Smooth muscle cell (in vitro differentiated cells): Measurements from ENCODE around the gene PPP1R9B. TPM values are rescaled to one million over a fixed set of nuclear protein-coding genes. Genes with fewer than 3 reads are reported as not detected.
A peak's percentile ranks its signal among the peaks of the same experiment; 100 is the strongest.

Source experiments
- DNase-seq: peaks from one replicate; lab custom pipeline; 2025; ENCODE audit not compliant: unreplicated experiment; lab: John Stamatoyannopoulos, UW
- H2AFZ ChIP-seq: fragments of 200-600 bp; sonication (generic); 2 replicates; pipeline ENCODE4 v1.6.0; 2016; ENCODE audit warnings: antibody characterized with exemption, low read depth, mild to moderate bottlenecking
- H3F3A ChIP-seq: fragments of 200-600 bp; sonication (generic); 2 replicates; pipeline ENCODE4 v1.6.0; 2017; ENCODE audit warnings: antibody characterized with exemption, low read depth
- H3K27ac ChIP-seq: fragments of 200-600 bp; sonication (generic); 2 replicates; pipeline ENCODE4 v1.5.1; 2016; ENCODE audit warnings: low read depth, mild to moderate bottlenecking
- H3K27me3 ChIP-seq: fragments of 200-600 bp; sonication (generic); 2 replicates; pipeline ENCODE4 v1.6.1; 2016; ENCODE audit warnings: low read depth, mild to moderate bottlenecking
- H3K36me3 ChIP-seq: fragments of 200-600 bp; sonication (generic); 2 replicates; pipeline ENCODE4 v1.5.1; 2016; ENCODE audit warnings: low read depth
- H3K4me1 ChIP-seq: fragments of 200-600 bp; sonication (generic); 2 replicates; pipeline ENCODE4 v1.5.1; 2016; ENCODE audit warnings: low read depth
- H3K4me2 ChIP-seq: fragments of 200-600 bp; sonication (generic); 2 replicates; pipeline ENCODE4 v1.6.0; 2016; ENCODE audit warnings: mild to moderate bottlenecking
- H3K4me3 ChIP-seq: fragments of 200-600 bp; sonication (generic); 2 replicates; pipeline ENCODE4 v1.5.1; 2016; ENCODE audit warnings: mild to moderate bottlenecking
- H3K79me2 ChIP-seq: fragments of 200-600 bp; sonication (generic); 2 replicates; pipeline ENCODE4 v1.6.0; 2016; ENCODE audit warnings: low read depth, mild to moderate bottlenecking
- H3K9ac ChIP-seq: fragments of 200-600 bp; sonication (generic); 2 replicates; pipeline ENCODE4 v1.6.0; 2016; ENCODE audit warnings: low read depth
- H3K9me3 ChIP-seq: fragments of 200-600 bp; sonication (generic); replicated peaks from 2 replicates; pipeline ENCODE4 v1.5.1; 2016; ENCODE audit warnings: low read depth
- H4K20me1 ChIP-seq: fragments of 200-600 bp; sonication (generic); 2 replicates; pipeline ENCODE4 v1.6.0; 2016; ENCODE audit warnings: low read depth
- CTCF ChIP-seq: fragments of 200-600 bp; sonication (generic); IDR thresholded peaks from 2 replicates; pipeline ENCODE4 v1.5.1; 2017; ENCODE audit warnings: borderline replicate concordance, mild to moderate bottlenecking, antibody characterized with exemption; ENCODE audit not compliant: insufficient read depth, poor library complexity, severe bottlenecking
- WGBS: methylation state at CpG from one replicate; pipeline ENCODE4 v1.1.7; 2016; ENCODE audit warnings: low lambda C conversion rate; 5-methylcytosine and 5-hydroxymethylcytosine counted together
- polyA plus RNA-seq: library from polyadenylated mRNA; unstranded; fragments of >200 nt; fragmentation: Nextera tagmentation; extraction: Ambion mirVana; gene quantifications from 2 replicates; pipeline ENCODE4 v1.2.1, GENCODE V29; 2016
- total RNA-seq: library from RNA; depleted of rRNA; stranded (reverse); fragments of >200 nt; gene quantifications from 2 replicates; pipeline ENCODE4 v1.2.3, GENCODE V29; 2014

PPP1R9B gene
- total and polyA plus RNA-seq, 2 experiments from 2014 or later, result 6.7 to 20.8 TPM

DNA sequence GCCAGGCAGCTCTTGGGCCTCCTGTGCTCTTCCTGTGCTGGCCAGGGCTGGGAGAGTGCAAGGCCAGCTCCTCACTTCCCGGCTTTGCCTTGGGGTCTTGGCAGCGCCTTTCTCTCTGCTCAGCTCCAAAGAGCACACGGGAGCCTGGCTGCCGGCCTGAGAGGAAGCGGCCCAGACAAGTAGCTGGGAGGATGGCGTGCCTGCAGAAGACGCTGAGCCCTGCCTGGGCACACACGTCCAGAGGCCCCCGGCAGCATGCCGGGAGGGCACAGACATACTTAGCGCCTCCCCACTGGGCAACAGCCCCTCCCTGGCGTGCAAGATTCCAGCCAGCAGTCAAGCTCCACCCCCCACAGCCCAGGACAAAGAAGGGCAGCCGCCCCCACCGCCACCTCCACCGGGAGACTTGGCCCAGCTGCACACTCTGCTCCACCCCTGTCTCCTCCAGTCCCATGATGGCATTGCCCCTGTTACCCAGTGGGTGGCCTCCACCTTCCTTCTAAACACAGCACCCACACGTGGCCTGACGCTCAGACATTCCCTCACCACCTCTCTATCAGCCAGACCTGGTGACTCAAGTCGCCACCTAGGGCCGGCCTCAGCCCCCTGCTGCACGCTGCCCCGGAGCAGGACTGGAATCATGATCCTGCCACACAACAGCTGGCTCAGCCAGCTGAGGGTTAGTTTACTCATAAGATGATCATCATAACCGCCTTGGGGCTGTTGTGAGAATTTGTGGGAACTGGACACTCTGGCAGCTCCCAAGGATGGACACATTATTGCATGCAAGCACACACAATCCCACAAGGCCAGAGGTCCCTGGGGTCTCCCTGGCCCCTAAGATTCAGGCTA, 27.7 kb upstream of the PPP1R9B start:
- Histone ChIP-seq H3K27ac (peak overlapping the region; percentile 98), H3K4me1 (peaks cover 14% of the 10 kb centered on the region), H3K36me3 (no peaks in the 10 kb centered on the region), H3K9ac (peak overlapping the region; percentile 81), H3F3A (peaks cover 40% of the 10 kb centered on the region), H4K20me1 (peaks cover 29% of the 10 kb centered on the region), H2AFZ (no peak overlapping the region), H3K27me3 (no peaks in the 10 kb centered on the region), H3K4me2 (peak overlapping the region; percentile 72), H3K9me3 (no peaks in the 10 kb centered on the region), H3K79me2 (no peaks in the 10 kb centered on the region), H3K4me3 (no peak overlapping the region)
- WGBS, result 3% methylated on average over 15 of the region's 22 CpGs
- peak; percentile 55 for DNase-seq
- peak; percentile 28 for TF ChIP-seq CTCF

- H3K4me1 ChIP-seq, result peaks cover 14% of the 10 kb centered on the region
- DNase-seq, result no peak
- no peaks in the 10 kb centered on the region for H3K36me3 ChIP-seq
- H3K4me2 ChIP-seq, result peak overlapping the region; percentile 68
- H3K27ac ChIP-seq, result peak overlapping the region; percentile 98
- TF ChIP-seq CTCF, result no peak
- H3F3A ChIP-seq, result peaks cover 35% of the 10 kb centered on the region
- H3K9ac ChIP-seq, result peak overlapping the region; percentile 81
- no peak overlapping the region for H2AFZ ChIP-seq
- H3K9me3 ChIP-seq, result no peaks in the 10 kb centered on the region
- no peaks in the 10 kb centered on the region for H3K27me3 ChIP-seq
- peaks cover 22% of the 10 kb centered on the region for H4K20me1 ChIP-seq
- WGBS, result 84% methylated on average over 10 of the region's 10 CpGs
- H3K4me3 ChIP-seq, result no peak overlapping the region
- no peaks in the 10 kb centered on the region for H3K79me2 ChIP-seq
Measured at GRCh38 chr17:50177476-50177875, 27.0 kb upstream of the PPP1R9B start.

DNA sequence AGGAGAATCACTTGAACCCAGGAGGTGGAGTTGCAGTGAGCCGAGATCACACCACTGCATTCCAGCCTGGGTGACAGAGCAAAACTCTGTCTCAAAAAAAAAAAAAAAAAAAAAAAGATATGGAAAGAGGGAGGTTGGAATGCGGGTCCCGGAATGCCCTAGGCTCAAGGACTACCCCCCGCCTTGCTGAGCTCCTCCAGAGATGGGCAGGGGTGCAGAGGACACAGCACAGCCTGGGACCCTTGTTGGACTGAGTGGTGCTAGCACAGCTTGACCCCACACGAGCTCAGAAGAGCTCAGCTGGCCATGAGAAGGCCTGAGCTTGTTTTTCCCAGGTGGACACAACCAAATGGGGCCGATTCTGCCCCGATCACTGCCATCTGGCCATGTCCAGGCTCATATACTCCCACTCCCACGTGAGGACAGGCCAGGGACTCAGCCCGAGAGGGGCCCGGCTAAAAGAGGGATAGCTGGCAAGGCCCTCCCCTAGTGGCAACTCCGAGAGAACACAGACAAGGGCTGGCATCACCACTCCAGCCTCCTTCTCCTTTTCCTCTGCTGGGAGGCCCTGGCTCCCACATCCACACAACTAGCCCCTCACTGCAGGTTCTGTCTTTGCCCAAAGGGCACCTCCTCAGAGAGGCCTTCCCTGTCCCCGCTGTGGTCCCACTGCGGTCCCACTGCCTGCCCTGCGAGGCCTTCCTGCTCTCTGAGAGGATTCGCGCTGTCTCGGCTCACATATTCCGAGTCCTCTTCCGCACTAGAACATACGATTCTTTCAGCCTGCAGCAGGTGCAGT, 26.3 kb upstream of the PPP1R9B start:
- Histone ChIP-seq H3K27me3 (no peaks in the 10 kb centered on the region), H3K4me2 (peak overlapping the region; percentile 68), H3K79me2 (no peaks in the 10 kb centered on the region), H3K36me3 (no peaks in the 10 kb centered on the region), H2AFZ (no peak overlapping the region), H3K4me3 (no peak overlapping the region), H3K9ac (peak overlapping the region; percentile 81), H3K9me3 (no peaks in the 10 kb centered on the region), H3K4me1 (peaks cover 14% of the 10 kb centered on the region), H4K20me1 (peaks cover 15% of the 10 kb centered on the region), H3K27ac (peak overlapping the region; percentile 98), H3F3A (peaks cover 33% of the 10 kb centered on the region)
- no peak for TF ChIP-seq CTCF
- WGBS, result 75% methylated on average over 20 of the region's 20 CpGs
- DNase-seq, result no peak
